ENCODE measurements around the gene ZNF692.

DNA sequence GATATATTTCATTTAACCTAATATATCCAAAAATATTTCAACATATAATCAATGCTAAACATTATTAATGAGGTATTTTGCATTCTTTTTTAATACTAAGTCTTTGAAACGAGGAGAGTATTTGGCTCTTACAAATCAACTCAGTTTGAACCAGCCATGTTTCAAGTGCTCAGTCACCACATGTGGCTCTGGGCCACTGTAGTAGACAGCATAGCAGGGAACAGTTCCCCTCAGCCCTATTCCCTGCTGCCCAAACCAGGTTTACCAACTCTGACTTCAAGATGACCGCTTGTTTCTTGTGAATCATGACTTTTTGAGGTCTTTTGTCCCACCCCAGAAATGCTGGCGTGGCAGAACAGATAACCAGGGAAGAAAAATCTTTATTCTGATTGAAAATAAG, 15.2 kb downstream of the ZNF692 start:
- TF ChIP-seq, protein P1, sequence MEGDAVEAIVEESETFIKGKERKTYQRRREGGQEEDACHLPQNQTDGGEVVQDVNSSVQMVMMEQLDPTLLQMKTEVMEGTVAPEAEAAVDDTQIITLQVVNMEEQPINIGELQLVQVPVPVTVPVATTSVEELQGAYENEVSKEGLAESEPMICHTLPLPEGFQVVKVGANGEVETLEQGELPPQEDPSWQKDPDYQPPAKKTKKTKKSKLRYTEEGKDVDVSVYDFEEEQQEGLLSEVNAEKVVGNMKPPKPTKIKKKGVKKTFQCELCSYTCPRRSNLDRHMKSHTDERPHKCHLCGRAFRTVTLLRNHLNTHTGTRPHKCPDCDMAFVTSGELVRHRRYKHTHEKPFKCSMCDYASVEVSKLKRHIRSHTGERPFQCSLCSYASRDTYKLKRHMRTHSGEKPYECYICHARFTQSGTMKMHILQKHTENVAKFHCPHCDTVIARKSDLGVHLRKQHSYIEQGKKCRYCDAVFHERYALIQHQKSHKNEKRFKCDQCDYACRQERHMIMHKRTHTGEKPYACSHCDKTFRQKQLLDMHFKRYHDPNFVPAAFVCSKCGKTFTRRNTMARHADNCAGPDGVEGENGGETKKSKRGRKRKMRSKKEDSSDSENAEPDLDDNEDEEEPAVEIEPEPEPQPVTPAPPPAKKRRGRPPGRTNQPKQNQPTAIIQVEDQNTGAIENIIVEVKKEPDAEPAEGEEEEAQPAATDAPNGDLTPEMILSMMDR (IDR thresholded peaks at IDR 0.05; ENCODE audit: low read depth, low read length, poor library complexity, severe bottlenecking) = no peak
- TF ChIP-seq EZH2phosphoT487 (IDR thresholded peaks at IDR 0.05; ENCODE audit: borderline replicate concordance, low read length) = no peak

Data from DOHH2 (cell line).